ENCODE measurements around the gene GALE.
A peak's percentile ranks its signal among the peaks of the same experiment; 100 is the strongest.
"Not testable (repeated sequence)": the region's sequence is repeated elsewhere in the genome, so short reads cannot be mapped to it uniquely, and the experiment has no call there.

GALE gene

GRCh38 chr1:23788695-23789094 lies 11.9 kb downstream of the GALE start:
- in situ Hi-C loops (cut with HindIII; ENCODE audit: low pct_ligation_motif_present, low sequenced_read_pairs), result no loop called here
- peaks cover 40% of the 10 kb centered on the region for H3K36me3 ChIP-seq (replicated peaks)
- no peak overlapping the region for H3K4me3 ChIP-seq (ENCODE audit: low read depth, low read length)
- H3K27me3 ChIP-seq (replicated peaks), result no peaks in the 10 kb centered on the region
- TF ChIP-seq CTCF (IDR thresholded peaks at IDR 0.05; ENCODE audit: low read depth, low read length, missing control alignments), result no peak
- no peak for DNase-seq
- no peak overlapping the region for H3K27ac ChIP-seq

GRCh38 chr1:23787701-23788100 lies 12.9 kb downstream of the GALE start:
- Histone ChIP-seq H3K27ac (no peak overlapping the region), H3K4me3 (ENCODE audit: low read depth, low read length) (no peak overlapping the region), H3K36me3 (replicated peaks) (peaks cover 30% of the 10 kb centered on the region), H3K27me3 (replicated peaks) (no peaks in the 10 kb centered on the region)
- TF ChIP-seq CTCF (IDR thresholded peaks at IDR 0.05; ENCODE audit: low read depth, low read length, missing control alignments), result no peak
- in situ Hi-C loops (cut with HindIII; ENCODE audit: low pct_ligation_motif_present, low sequenced_read_pairs), result no loop called here
- no peak for DNase-seq

GRCh38 chr1:23784846-23785245 lies 15.7 kb downstream of the GALE start:
- no peak overlapping the region for H3K27ac ChIP-seq
- in situ Hi-C loops (cut with HindIII; ENCODE audit: low pct_ligation_motif_present, low sequenced_read_pairs), result no loop called here
- peaks cover 33% of the 10 kb centered on the region for H3K36me3 ChIP-seq (replicated peaks)
- no peak overlapping the region for H3K4me3 ChIP-seq (ENCODE audit: low read depth, low read length)
- TF ChIP-seq CTCF (IDR thresholded peaks at IDR 0.05; ENCODE audit: low read depth, low read length, missing control alignments), result no peak
- H3K27me3 ChIP-seq (replicated peaks), result no peaks in the 10 kb centered on the region
- no peak for DNase-seq

GRCh38 chr1:23783141-23783540 lies 17.4 kb downstream of the GALE start:
- H3K27ac ChIP-seq; in situ Hi-C loops (cut with HindIII; ENCODE audit: low pct_ligation_motif_present, low sequenced_read_pairs); DNase-seq; H3K27me3 ChIP-seq (replicated peaks); H3K4me3 ChIP-seq (ENCODE audit: low read depth, low read length): not testable (repeated sequence)
- H3K36me3 ChIP-seq (replicated peaks), result peaks cover 27% of the 10 kb centered on the region

GRCh38 chr1:23779826-23780371 lies 20.7 kb downstream of the GALE start:
- H3K36me3 ChIP-seq (replicated peaks), result peaks cover 11% of the 10 kb centered on the region
- H3K4me3 ChIP-seq (ENCODE audit: low read depth, low read length), result peak overlapping the region; percentile 83
- in situ Hi-C loops (cut with HindIII; ENCODE audit: low pct_ligation_motif_present, low sequenced_read_pairs), result no loop called here
- peak overlapping the region; percentile 75 for H3K27ac ChIP-seq
- no peaks in the 10 kb centered on the region for H3K27me3 ChIP-seq (replicated peaks)
- no peak for DNase-seq
- no peak for TF ChIP-seq CTCF (IDR thresholded peaks at IDR 0.05; ENCODE audit: low read depth, low read length, missing control alignments)

GRCh38 chr1:23777979-23778814 lies 22.4 kb downstream of the GALE start, which contains the start of gene PITHD1:
TSS of gene PITHD1 (plus strand) at chr1:23778418. CDS start at chr1:23778516, 98 bp downstream.
- in situ Hi-C loops (cut with HindIII; ENCODE audit: low pct_ligation_motif_present, low sequenced_read_pairs), result no loop called here
- no peak for TF ChIP-seq CTCF (IDR thresholded peaks at IDR 0.05; ENCODE audit: low read depth, low read length, missing control alignments)
- peaks cover 4% of the 10 kb centered on the region for H3K36me3 ChIP-seq (replicated peaks)
- H3K27ac ChIP-seq, result peak within 1 kb of the TSS; percentile 75
- H3K27me3 ChIP-seq (replicated peaks), result no peaks in the 10 kb centered on the region
- H3K4me3 ChIP-seq (ENCODE audit: low read depth, low read length), result peak within 1 kb of the TSS; percentile 83
- DNase-seq, result peak; percentile 66
